Measurements from ENCODE around the gene YIPF5.

DNA sequence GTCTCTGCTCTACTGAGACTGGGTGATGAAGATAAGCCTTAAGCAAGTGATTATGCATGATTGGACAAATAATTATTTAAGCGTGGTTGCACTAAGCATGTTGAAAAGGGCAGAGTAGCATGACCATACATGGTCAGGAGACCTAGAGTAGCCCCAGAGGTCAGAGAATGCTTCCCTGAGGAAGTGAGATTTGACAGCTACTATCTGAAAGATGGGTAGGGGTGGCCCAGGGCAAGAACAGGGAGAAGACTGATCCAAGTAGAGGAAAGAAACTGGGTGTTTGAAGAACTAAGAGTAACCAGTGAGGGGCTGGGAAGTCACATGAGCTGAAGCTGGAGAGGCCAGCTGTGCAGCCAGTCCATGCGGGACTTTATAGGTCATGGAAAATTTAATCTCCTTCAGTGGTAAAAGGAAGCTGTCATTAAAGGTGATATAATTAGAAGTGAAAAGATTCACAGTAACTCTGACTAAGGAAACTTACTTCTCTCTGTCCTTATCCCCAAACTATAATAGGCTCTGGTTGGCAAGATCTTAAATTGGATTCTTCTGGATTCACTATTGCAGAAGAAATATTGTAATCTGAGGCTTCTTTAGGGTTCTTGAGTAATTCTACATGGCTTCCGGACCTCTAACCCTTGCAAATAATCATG, 35.2 kb downstream of the YIPF5 start:
- TF ChIP-seq, protein P1, sequence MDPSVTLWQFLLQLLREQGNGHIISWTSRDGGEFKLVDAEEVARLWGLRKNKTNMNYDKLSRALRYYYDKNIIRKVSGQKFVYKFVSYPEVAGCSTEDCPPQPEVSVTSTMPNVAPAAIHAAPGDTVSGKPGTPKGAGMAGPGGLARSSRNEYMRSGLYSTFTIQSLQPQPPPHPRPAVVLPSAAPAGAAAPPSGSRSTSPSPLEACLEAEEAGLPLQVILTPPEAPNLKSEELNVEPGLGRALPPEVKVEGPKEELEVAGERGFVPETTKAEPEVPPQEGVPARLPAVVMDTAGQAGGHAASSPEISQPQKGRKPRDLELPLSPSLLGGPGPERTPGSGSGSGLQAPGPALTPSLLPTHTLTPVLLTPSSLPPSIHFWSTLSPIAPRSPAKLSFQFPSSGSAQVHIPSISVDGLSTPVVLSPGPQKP (IDR thresholded peaks at IDR 0.05; ENCODE audit: borderline replicate concordance, low read depth, low read length), result no peak
- TF ChIP-seq CTCF (conservative IDR thresholded peaks at IDR 0.05; ENCODE audit: low read depth, low read length) (no peak), RAD21 (IDR thresholded peaks at IDR 0.05; ENCODE audit: low read length) (no peak), SMC3 (IDR thresholded peaks at IDR 0.05; ENCODE audit: low read depth, low read length) (no peak), USF2 (IDR thresholded peaks at IDR 0.05; ENCODE audit: low read depth, low read length) (no peak), MXI1 (IDR thresholded peaks at IDR 0.05; ENCODE audit: borderline replicate concordance, low read depth, low read length) (no peak), POLR2A (IDR thresholded peaks at IDR 0.05; ENCODE audit: low read depth, low read length) (no peak), RCOR1 (IDR thresholded peaks at IDR 0.05; ENCODE audit: insufficient replicate concordance, low read length) (no peak), RFX5 (IDR thresholded peaks at IDR 0.05; ENCODE audit: low read depth, low read length) (no peak), FOS (IDR thresholded peaks at IDR 0.05; ENCODE audit: low read depth, low read length) (no peak), MAZ (IDR thresholded peaks at IDR 0.05; ENCODE audit: borderline replicate concordance, low read depth, low read length) (no peak), CEBPB (IDR thresholded peaks at IDR 0.05; ENCODE audit: low read depth, low read length) (no peak), NFE2L2 (IDR thresholded peaks at IDR 0.05; ENCODE audit: low read depth, low read length) (no peak)

All from IMR-90 (cell line).